HCT116 (cell line): ENCODE results near the gene SLC38A3. TPM values are rescaled to one million over a fixed set of nuclear protein-coding genes. Genes with fewer than 3 reads are reported as not detected.
A peak's percentile ranks its signal among the peaks of the same experiment; 100 is the strongest.

ENCODE experiments used
- ATAC-seq: fragments of 200-7000 bp; cut with Tn5 transposase; 2 replicates; pipeline ENCODE4 v1.9.1; 2020; ENCODE audit warnings: mild to moderate bottlenecking, moderate library complexity
- BruUV-seq: library from RNA; stranded (reverse); fragments of 400-500 nt; replicated peaks from 2 replicates; lab custom pipeline; 2021; lab: Mats Ljungman, UMichigan
- CTCF ChIA-PET: fragments of 300-600 bp; sonication (Branson Sonifier 250); formaldehyde crosslinking; loops from one replicate; lab custom pipeline; 2021; ENCODE audit warnings: antibody characterized with exemption; lab: Charles Lee
- POLR2A ChIA-PET: fragments of 300-600, 350-600 bp; sonication (Branson Sonifier 250); formaldehyde crosslinking; loops from one replicate; lab custom pipeline; 2021; ENCODE audit warnings: antibody characterized with exemption; lab: Charles Lee
- RAD21 ChIA-PET, 2 experiments: fragments of 300-600 bp; sonication (Branson Sonifier 250); formaldehyde crosslinking; loops; one replicate each; lab custom pipeline; 2023; ENCODE audit warnings: low total read pairs in 2 of 2; ENCODE audit not compliant: uncharacterized antibody in 2 of 2, unreplicated experiment in 2 of 2, low non-redundant PET in 1 of 2; lab: Charles Lee
- DNase-seq: peaks from one replicate; pipeline ENCODE4 v3.0.0-alpha.2; 2010; ENCODE audit warnings: low read depth, low spot score
- H2AFZ ChIP-seq: fragments of 200-600 bp; shearing (Covaris generic), sonication (generic); 2 replicates; pipeline ENCODE4 v1.6.1; 2017; ENCODE audit warnings: low read depth, mixed run types, mixed read lengths, antibody characterized with exemption, low read length; ENCODE audit not compliant: poor library complexity, severe bottlenecking
- H3K27ac ChIP-seq: 2 replicates; pipeline ENCODE4 v1.5.1; 2012; ENCODE audit warnings: low read depth, low read length
- H3K27me3 ChIP-seq: fragments of 200-600 bp; sonication (generic); 2 replicates; pipeline ENCODE4 v1.6.1; 2016; ENCODE audit warnings: mixed run types, low read length, mixed read lengths; ENCODE audit not compliant: insufficient read depth
- H3K36me3 ChIP-seq, 2 experiments: fragments of 200-500 bp in 1 of 2; fragments of 200-600 bp in 1 of 2; sonication (Bioruptor generic) in 1 of 2; sonication (generic) in 1 of 2; 2 replicates each; pipeline versions ENCODE4 v1.5.1 to v1.6.1; 2014 to 2016; ENCODE audit warnings: low read length in 2 of 2, inconsistent platforms in 1 of 2, mixed read lengths in 1 of 2, mixed run types in 1 of 2; ENCODE audit not compliant: insufficient read depth in 2 of 2, control insufficient read depth in 1 of 2
- H3K4me1 ChIP-seq, 2 experiments: fragments of 200-600 bp in 1 of 2; sonication (generic) in 1 of 2; 2 replicates each; pipeline versions ENCODE4 v1.5.1 to v1.6.1; 2012 to 2017; ENCODE audit warnings: low read length in 2 of 2, inconsistent platforms in 1 of 2, mild to moderate bottlenecking in 1 of 2, mixed read lengths in 1 of 2, mixed run types in 1 of 2, moderate library complexity in 1 of 2; ENCODE audit not compliant: insufficient read depth in 2 of 2, control insufficient read depth in 1 of 2
- H3K4me2 ChIP-seq: fragments of 200-600 bp; sonication (generic); 2 replicates; pipeline ENCODE4 v1.6.1; 2017; ENCODE audit warnings: mixed run types, low read length, mixed read lengths
- H3K4me3 ChIP-seq, 2 experiments: fragments of 200-600 bp in 1 of 2; sonication (generic) in 1 of 2; replicated peaks in 1 of 2; 2 replicates each; pipeline ENCODE4 v1.5.1; 2011 to 2016; ENCODE audit warnings: low read length in 2 of 2, control low read depth in 1 of 2, low read depth in 1 of 2, mild to moderate bottlenecking in 1 of 2, mixed read lengths in 1 of 2, mixed run types in 1 of 2
- H3K79me2 ChIP-seq: fragments of 200-600 bp; sonication (generic); 2 replicates; pipeline ENCODE4 v1.6.1; 2017; ENCODE audit warnings: mild to moderate bottlenecking, mixed run types, low read length, moderate library complexity, mixed read lengths; ENCODE audit not compliant: insufficient read depth
- H3K9ac ChIP-seq: fragments of 200-600 bp; sonication (generic); 2 replicates; pipeline ENCODE4 v1.6.1; 2016; ENCODE audit warnings: low read length, mixed read lengths
- H3K9me2 ChIP-seq: fragments of 200-600 bp; sonication (generic), shearing (Covaris generic); 2 replicates; pipeline ENCODE4 v1.6.1; 2017; ENCODE audit warnings: mixed run types, mild to moderate bottlenecking, moderate library complexity; ENCODE audit not compliant: insufficient read depth
- H3K9me3 ChIP-seq, 2 experiments: fragments of 200-500 bp in 1 of 2; fragments of 200-600 bp in 1 of 2; sonication (Bioruptor generic) in 1 of 2; sonication (generic) in 1 of 2; 2 replicates each; pipeline ENCODE4 v1.6.1; 2014 to 2017; ENCODE audit warnings: low read length in 2 of 2, mixed read lengths in 2 of 2, inconsistent platforms in 1 of 2, low read depth in 1 of 2, mild to moderate bottlenecking in 1 of 2, mixed run types in 1 of 2, moderate library complexity in 1 of 2; ENCODE audit not compliant: control insufficient read depth in 1 of 2, insufficient read depth in 1 of 2
- H4K20me1 ChIP-seq: fragments of 200-600 bp; sonication (generic), shearing (Covaris generic); 2 replicates; pipeline ENCODE4 v1.6.1; 2017; ENCODE audit warnings: mixed run types, mild to moderate bottlenecking, moderate library complexity; ENCODE audit not compliant: insufficient read depth
- ELF1 ChIP-seq: IDR thresholded peaks from 2 replicates; pipeline ENCODE4 v1.6.1; 2012; ENCODE audit warnings: low read depth, borderline replicate concordance
- MAX ChIP-seq: IDR thresholded peaks from 2 replicates; pipeline ENCODE4 v1.6.1; 2012
- REST ChIP-seq: IDR thresholded peaks from 2 replicates; pipeline ENCODE4 v1.6.1; 2012; ENCODE audit warnings: low read depth
- intact Hi-C: fragments of 100-400 bp; cut with micrococcal nuclease; formaldehyde crosslinking; loops from 2 replicates; pipeline ENCODE4 v1.10.0; 2022
- total RNA-seq: library from RNA; stranded (reverse); gene quantifications from one replicate; pipeline ENCODE4 v1.2.1, GENCODE V29; 2021; ENCODE audit not compliant: unreplicated experiment

Gene SLC38A3
- total RNA-seq, 1 experiment from 2014 or later: 3.1 TPM

GRCh38 chr3:50155491-50155878, 49.6 kb upstream of the SLC38A3 start:
- peaks cover 10 to 41% of the 10 kb centered on the region in 2 experiments for H3K4me1 ChIP-seq

More at GRCh38 chr3:50155491-50155878, 49.6 kb upstream of the SLC38A3 start:
- no peaks in the 10 kb centered on the region for H3K79me2 ChIP-seq
- ATAC-seq (no peak), DNase-seq (no peak)
- H3K4me3 ChIP-seq: peak overlapping the region; percentile 56 to 67
- intact Hi-C loops: no loop called here
- ChIA-PET CTCF (no interaction called here), POLR2A (no interaction called here), RAD21 (no interaction called here)
- no peaks in the 10 kb centered on the region; a peak in 1 of 4 replicates for H3K36me3 ChIP-seq
- no TSS peak for BruUV-seq
- no peaks in the 10 kb centered on the region for H3K9me2 ChIP-seq
- H3K27me3 ChIP-seq: no peaks in the 10 kb centered on the region
- peak overlapping the region; percentile 80; the same call in 1 of the 2 replicates for H3K27ac ChIP-seq
- peak overlapping the region; percentile 65 for H3K9ac ChIP-seq
- peak overlapping the region; percentile 78 for H3K4me2 ChIP-seq
- H4K20me1 ChIP-seq: no peaks in the 10 kb centered on the region
- TF ChIP-seq MAX (no peak), REST (no peak), ELF1 (no peak)
- no peak overlapping the region for H2AFZ ChIP-seq
- no peaks in the 10 kb centered on the region for H3K9me3 ChIP-seq
